GM18909 (cell line): ENCODE measurements around the gene SLC41A3.
"Not testable (repeated sequence)": the region's sequence is repeated elsewhere in the genome, so short reads cannot be mapped to it uniquely, and the experiment has no call there.

Experiments
- ATAC-seq: cut with Tn5 transposase; IDR thresholded peaks from one replicate; pipeline ENCODE4 v1.9.1; 2021; ENCODE audit warnings: mild to moderate bottlenecking; ENCODE audit not compliant: unreplicated experiment, poor library complexity

Gene SLC41A3

GRCh38 chr3:125963834-125964233 lies 120.1 kb downstream of the SLC41A3 start:
- ATAC-seq = not testable (repeated sequence)

GRCh38 chr3:125961289-125961589 lies 122.7 kb downstream of the SLC41A3 start:
- no peak for ATAC-seq

GRCh38 chr3:125960456-125961288 lies 123.3 kb downstream of the SLC41A3 start:
- no peak for ATAC-seq

GRCh38 chr3:125960066-125960424 lies 123.9 kb downstream of the SLC41A3 start:
- no peak for ATAC-seq

- no peak for ATAC-seq
Measured at GRCh38 chr3:125959317-125960065, 124.4 kb downstream of the SLC41A3 start.

GRCh38 chr3:125958511-125959316 lies 125.2 kb downstream of the SLC41A3 start:
- ATAC-seq = no peak

GRCh38 chr3:125957674-125958510 lies 126.0 kb downstream of the SLC41A3 start:
- ATAC-seq = no peak

GRCh38 chr3:125957020-125957419 lies 126.9 kb downstream of the SLC41A3 start:
- ATAC-seq = not testable (repeated sequence)
